ENCODE measurements around the gene IQSEC1.

- TF ChIP-seq CTCF (optimal IDR thresholded peaks at IDR 0.05 in 1 of 3, IDR thresholded peaks at IDR 0.05 in 1 of 3, conservative IDR thresholded peaks at IDR 0.05 in 1 of 3; ENCODE audit: extremely low read depth in 1 of 3, insufficient read depth in 2 of 3, low read length in 3 of 3) (no peak), EZH2 (IDR thresholded peaks at IDR 0.05; ENCODE audit: low read length) (no peak)
Measured at GRCh38 chr3:13085081-13085845, 12.0 kb upstream of the IQSEC1 start.
